LNCAP (cell line): Measurements from ENCODE around the gene TMTC1.

Experiments
- TF ChIP-seq, protein P1 (sequence below): fragments of 450-650 bp; IDR thresholded peaks from 2 replicates; pipeline ENCODE4 v1.5.1; 2017; ENCODE audit warnings: mild to moderate bottlenecking

TMTC1 gene

GRCh38 chr12:29799591-29799990 is 15.8 kb upstream of the TMTC1 start:
- TF ChIP-seq, protein P1, sequence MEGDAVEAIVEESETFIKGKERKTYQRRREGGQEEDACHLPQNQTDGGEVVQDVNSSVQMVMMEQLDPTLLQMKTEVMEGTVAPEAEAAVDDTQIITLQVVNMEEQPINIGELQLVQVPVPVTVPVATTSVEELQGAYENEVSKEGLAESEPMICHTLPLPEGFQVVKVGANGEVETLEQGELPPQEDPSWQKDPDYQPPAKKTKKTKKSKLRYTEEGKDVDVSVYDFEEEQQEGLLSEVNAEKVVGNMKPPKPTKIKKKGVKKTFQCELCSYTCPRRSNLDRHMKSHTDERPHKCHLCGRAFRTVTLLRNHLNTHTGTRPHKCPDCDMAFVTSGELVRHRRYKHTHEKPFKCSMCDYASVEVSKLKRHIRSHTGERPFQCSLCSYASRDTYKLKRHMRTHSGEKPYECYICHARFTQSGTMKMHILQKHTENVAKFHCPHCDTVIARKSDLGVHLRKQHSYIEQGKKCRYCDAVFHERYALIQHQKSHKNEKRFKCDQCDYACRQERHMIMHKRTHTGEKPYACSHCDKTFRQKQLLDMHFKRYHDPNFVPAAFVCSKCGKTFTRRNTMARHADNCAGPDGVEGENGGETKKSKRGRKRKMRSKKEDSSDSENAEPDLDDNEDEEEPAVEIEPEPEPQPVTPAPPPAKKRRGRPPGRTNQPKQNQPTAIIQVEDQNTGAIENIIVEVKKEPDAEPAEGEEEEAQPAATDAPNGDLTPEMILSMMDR, result no peak

- TF ChIP-seq, protein P1, result no peak
Measured at GRCh38 chr12:29797565-29798355, 14.0 kb upstream of the TMTC1 start.

DNA sequence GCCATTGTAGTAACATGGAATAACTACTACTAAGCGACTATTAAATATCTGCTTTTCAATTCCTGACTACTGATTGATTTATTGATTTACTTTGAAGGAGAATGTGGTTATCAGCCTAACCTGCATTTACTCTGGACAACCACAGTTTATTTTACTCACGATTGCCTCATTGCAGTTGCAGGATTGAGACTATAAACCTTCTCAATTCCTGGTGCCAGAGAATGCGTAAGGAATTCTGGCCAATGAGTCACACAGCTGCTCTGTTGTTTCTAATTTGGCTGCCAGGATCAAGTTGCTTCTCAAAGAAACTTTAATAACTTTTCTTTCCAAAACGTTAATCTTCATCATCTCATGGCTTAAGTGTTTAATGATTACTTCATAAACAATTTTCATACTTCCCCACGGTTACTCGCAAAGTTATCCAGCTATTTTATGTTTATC is 13.1 kb upstream of the TMTC1 start:
- TF ChIP-seq, protein P1, result no peak

DNA sequence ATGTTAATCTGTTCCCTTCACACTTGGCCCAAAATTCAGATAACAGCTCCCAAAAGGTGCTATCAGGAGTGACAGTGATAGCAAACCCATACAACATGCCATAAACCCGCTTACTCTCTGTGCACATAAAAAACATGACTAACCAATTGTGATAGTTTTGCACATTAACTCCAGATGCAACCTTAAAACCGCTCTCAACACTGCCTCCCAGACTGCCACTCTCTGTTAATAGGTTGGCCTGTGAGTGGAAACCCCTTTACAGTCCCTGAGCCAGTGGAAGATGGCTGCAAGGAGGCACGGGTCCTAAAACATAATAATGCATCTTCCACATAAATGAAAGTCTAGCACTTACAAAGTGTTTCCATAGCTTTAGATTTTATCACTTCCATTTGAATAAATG is 12.0 kb upstream of the TMTC1 start:
- TF ChIP-seq, protein P1, result no peak

DNA sequence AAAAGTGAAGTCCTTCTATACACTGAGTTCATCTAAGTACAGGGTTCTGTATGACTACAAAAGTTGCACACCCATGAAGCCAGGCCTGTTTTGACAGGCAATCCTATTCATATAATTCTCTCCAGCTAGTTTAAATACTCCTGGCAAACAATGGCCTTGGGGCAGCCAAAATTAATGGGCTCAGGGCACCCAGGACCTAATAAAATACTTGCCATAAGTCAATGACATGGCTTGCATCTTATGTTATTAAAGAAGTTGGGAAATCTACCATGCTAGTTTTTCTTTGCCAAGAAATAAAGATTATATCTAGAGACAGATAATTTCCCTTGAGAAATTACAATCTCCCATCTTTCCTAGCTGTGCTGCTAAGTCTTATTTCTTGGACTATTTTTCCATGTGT is 11.1 kb upstream of the TMTC1 start:
- TF ChIP-seq, protein P1, result no peak

DNA sequence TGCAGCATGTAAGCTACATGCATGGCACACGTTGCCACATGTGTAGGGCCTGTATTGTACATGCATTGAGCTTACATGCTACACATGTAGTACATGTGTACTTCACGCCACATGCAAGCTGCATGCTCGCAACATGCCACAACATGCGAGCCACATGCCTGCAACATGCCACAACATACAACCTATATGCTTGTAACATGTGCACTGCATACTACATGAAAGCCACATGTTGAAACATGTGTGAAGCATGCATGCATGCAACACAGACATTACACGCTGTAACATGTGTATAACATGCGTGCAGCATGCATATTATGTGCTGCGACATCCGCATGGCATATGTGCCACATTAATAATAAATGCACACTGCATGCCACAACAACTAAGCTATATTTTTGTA is 9.1 kb upstream of the TMTC1 start:
- TF ChIP-seq, protein P1, result no peak

- TF ChIP-seq, protein P1, result no peak
Measured at GRCh38 chr12:29792132-29792531, 8.4 kb upstream of the TMTC1 start.
